AG20443 (cell line): ENCODE data around the gene RASSF5.

Experiments
- DNase-seq: peaks from one replicate; pipeline ENCODE4 v3.0.0; 2012; ENCODE audit warnings: low spot score, mixed read lengths

Gene RASSF5

DNA sequence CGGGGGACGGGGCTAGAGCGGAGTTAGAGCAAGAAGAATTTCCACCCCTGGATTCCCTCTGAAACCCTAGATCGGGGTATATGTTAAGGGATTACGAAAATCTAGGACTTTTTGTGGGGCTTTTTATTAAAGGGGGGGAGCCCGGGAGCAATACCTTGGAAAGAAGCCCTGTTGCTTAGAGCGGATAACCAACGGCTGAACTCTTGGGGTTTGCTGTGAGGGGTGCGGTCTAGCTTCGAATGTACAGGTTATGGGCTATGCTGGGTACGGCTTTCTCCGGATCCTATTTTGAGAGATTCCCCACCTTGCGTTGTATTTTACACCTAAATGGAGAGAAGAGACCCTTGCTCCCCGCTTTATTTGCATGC lies 128.6 kb downstream of the RASSF5 start:
- no peak for DNase-seq

DNA sequence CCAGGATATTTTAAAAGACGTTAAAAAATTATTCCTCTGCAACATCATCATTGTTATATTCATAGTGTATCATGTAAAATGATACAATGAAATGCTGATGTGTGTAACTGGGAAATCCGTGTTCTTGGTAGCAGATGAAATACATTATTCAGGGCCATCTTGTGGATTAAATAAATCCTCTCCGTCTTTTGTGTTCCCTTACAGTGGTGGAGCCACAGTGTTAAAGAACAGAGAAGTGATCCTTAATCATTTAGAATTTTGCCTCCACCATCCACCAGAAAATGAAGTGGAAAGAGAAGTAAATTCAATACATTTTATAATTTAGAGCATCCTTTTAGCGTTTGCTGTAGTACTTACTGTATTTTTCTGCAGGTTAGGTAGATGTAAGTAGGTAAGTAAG lies 129.3 kb downstream of the RASSF5 start:
- DNase-seq: no peak

DNA sequence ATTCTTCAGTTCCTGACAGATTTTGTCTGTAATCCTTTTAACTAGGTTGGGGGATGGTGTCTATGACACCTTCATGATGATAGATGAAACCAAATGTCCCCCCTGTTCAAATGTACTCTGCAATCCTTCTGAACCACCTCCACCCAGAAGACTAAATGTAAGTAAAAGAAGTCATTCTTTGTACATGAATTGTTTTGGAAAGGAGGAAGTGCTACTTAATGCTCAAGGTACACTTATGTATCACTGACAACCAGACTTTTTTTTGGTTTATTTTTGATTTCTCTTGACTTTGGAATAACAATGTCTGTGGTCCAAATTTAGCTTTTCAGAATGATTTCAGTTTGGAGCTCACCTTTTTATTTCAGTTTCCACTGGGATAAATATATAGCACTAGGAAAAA lies 130.3 kb downstream of the RASSF5 start:
- DNase-seq: no peak
